Measurements from ENCODE around the gene VPS26B.
A peak's percentile ranks its signal among the peaks of the same experiment; 100 is the strongest.

The VPS26B gene

DNA sequence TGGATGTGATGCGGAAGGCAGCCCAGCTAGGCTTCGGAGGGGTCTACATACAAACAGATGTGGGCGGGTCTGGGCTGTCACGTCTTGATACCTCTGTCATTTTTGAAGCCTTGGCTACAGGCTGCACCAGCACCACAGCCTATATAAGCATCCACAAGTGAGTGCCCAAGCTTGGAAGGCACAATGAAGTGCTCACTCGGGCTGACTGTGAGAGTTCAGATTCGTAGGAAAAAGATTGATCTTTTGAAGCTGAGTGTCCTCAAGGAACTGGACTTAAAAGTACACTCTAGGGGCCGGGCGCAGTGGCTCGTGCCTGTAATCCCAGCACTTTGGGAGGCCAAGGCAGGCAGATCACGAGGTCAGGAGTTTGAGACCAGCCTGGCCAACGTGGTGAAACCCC lies 32.6 kb downstream of the VPS26B start:
- DNase-seq (ENCODE audit: low read depth, low spot score) = no peak

DNA sequence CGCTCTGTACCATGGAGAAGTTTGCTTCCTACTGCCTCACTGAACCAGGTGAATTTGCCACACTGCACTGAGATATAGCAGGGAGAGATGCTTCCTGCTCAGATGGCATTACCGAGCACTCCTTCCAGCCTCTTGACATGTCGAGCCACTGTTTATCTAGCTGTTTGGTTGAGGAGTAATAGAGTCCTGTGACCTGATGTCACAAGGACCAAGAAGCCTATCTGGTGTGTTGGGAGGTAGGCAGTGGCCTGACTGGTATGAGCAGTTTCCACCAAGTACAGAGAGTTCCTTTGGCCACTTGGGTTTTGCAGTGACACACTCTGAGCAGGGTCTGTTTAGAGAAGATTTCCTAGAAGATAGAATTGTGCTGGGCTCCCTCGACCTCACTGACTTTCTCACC lies 34.1 kb downstream of the VPS26B start:
- DNase-seq (ENCODE audit: low read depth, low spot score) = no peak

DNA sequence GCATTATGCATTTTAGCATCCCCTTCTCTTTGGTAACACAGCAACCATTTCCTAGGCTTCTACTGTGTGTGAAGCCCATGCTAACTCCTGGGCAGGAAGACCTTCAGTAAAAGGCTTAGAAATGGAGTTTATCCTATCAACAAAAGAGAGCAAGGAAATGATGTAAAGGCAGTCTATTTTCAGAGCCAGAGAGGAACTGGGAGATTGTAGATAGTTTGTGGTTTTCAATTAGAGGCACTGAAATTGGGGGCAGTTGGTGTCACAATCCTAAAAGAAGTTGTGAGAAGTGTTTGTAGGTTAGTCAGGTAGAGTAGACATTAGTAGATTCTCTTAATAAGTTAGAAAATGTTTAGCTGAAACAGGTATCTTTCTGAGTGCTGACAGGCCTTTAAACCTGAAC lies 36.0 kb downstream of the VPS26B start:
- no peak for DNase-seq (ENCODE audit: low read depth, low spot score)

DNA sequence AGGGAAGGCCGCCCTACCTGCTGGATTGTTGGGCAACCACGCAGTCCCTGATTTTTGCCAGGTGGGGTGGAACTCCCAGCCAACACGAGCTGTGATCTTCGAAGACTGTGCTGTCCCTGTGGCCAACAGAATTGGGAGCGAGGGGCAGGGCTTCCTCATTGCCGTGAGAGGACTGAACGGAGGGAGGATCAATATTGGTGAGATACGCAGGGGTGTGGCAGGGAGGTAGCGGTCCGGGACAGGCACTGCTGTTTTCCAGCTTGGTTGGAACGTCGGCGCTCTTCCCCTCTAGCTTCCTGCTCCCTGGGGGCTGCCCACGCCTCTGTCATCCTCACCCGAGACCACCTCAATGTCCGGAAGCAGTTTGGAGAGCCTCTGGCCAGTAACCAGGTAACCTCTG lies 36.5 kb downstream of the VPS26B start:
- DNase-seq (ENCODE audit: low read depth, low spot score) = no peak

DNA sequence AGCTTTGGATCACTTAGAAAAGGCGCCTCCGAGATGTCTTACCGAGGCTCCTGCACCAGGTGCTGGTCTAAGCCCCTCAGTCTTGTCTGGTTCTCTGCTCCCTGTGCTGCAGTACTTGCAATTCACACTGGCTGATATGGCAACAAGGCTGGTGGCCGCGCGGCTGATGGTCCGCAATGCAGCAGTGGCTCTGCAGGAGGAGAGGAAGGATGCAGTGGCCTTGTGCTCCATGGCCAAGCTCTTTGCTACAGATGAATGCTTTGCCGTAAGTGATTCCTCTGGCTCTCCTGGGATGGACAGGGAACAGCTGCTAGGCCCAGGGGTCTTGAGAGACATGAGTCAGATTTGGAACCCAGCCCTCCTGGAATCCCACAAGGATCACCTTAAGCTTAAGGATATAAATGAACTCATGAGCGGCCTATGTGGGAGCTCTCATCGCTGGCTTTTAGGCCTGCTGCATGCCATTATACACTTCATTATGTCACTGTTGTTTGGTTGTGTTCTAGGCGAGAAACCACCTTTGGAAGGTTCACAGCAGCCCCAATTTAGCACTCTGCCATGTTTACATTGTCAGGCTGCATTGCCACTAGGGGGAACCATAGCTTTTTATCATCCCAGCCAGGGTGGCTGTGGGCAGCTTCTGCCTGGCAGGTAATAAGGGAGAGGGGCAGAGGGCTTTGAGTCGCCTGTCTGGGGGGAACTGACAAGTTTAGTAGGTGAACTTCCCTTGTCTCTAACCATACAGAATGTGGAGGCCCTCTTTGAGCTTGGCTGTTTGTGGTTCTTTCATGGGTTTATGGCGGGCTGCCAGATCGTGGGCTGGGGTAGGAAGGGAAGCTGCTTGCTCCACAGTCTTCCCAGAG lies 37.4 kb downstream of the VPS26B start:
- DNase-seq (ENCODE audit: low read depth, low spot score) = no peak

DNA sequence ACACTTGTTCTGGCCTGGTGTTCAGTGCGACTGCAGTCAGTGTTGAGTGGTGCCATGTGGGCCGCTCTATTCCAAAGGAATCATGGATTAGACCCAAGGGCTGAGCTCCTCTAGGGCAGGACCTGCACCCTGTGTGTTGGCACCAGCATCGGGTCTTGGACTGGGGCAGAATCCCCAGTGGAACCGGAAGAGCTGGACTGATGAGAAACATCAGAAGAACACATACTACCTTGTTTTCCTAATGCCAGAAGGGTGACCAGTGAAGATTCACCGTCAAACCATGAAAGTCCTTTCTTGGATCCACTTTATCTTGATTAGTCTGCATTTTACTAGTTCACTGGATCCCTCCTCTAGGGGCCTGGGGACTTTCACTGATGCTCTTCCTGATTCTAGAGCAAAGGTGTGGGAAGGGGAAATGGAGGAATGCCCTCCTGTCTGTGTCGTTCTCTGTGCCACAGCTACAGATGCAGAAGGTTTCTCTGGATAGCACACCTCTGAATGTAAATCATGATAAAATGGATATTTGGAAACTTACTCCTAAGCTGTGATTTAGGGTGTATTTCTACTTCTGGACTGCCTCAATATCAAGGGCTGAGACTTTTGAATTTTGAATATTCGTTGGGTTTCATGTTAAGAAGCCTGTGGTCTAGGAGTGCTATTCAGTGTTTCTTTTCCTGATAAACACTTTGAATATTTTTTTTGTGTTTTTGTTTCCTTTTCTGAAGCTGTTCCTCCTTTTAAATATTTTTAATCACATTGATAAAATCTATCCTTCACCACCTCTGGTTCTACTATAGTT lies 40.7 kb downstream of the VPS26B start:
- DNase-seq (ENCODE audit: low read depth, low spot score) = no peak

DNA sequence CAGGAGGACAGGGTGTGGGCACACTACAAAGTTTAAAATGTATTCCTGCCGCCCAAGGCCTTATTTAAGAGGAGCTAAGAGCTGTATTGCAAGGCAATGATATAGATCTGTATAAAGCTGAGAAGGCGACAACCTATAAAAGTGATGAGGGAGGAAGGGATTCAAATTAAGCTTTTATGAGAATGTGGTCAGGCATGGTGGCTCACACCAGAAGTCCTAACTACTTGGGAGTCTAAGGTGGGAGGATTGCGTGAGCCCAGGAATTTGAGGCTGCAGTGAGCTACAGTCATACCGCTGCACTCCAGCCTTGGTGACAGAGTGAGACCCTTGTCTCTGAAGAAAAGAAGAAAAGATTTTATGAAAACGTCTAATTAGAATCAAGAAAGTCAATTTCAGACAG lies 42.0 kb downstream of the VPS26B start:
- DNase-seq (ENCODE audit: low read depth, low spot score) = no peak

DNA sequence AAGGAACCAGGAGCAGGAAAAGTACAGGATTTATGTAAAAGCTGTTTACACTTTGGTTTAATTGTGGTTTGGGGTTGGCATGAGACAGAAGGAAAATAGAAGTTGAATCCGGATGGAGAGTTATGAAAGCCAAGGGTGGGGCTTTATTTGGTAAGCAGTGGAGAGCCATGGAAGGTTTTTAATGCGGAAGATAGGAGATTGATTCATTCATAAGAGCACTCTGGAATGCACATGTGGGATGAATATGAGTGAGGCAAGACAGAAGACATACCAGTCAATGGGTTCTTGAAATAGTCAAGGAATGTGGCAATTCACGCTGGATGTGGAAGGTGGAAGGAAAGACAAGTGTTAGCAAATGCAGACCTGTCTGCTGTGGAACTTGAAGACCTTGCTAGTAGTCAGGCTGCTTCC lies 42.4 kb downstream of the VPS26B start:
- no peak for DNase-seq (ENCODE audit: low read depth, low spot score)

DNA sequence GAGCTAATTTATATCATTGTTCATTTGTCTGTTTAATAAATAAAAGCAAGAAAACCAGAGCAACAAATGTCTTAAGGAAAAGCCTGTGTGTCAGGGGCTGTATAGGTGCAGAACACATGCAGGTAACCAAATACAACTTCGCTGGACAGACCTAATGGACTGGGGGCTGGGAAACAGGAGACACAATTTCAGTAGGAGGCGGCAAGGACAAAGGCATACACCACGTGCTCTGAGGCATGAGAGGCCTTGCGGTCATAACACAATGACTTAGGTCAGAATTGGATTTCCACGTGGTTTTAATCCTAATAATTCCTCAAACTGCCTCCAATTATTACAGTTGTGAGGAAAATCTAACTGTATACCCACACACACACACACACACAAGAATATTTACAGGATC lies 43.0 kb downstream of the VPS26B start:
- no peak for DNase-seq (ENCODE audit: low read depth, low spot score)

DNA sequence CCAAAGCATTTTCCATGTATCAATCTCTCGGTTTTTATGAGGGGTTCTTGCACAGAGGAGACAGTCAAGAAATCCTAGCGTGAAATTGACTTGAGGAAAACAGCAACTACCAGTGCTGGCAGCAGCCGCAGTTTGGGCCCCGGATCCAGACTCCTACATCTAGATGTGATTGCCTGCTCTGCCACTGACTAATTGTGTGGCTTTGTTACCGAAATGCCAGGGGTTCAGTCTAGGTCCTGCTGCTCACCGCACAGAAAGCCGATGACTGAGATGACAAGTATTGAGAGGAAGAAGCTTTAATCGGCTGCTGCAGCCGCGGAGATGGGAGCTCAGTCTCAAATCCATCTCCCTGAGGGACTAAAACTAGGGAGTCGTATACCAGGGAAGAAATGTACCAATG lies 43.5 kb downstream of the VPS26B start:
- DNase-seq (ENCODE audit: low read depth, low spot score) = no peak

DNA sequence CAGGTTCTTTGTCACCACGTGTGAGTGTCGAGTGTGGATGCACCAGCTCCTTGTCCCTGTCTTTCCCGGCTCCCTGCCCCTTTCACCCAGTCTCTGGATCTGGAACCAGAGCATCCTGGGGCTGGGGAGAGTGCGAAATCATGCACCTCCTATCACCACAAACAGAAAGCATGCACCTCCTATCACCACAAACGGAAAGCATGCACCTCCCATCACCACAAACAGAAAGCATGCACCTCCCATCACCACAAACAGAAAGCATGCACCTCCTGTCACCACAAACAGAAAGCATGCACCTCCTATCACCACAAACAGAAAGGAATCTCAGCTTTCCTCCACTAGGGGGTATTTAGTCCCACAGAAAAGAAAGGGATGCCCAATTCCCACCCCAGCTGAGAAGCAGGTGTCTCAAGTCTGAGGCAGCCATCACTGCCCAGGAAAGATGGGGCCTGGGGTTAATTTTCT lies 45.8 kb downstream of the VPS26B start:
- DNase-seq (ENCODE audit: low read depth, low spot score) = peak; percentile 57

DNA sequence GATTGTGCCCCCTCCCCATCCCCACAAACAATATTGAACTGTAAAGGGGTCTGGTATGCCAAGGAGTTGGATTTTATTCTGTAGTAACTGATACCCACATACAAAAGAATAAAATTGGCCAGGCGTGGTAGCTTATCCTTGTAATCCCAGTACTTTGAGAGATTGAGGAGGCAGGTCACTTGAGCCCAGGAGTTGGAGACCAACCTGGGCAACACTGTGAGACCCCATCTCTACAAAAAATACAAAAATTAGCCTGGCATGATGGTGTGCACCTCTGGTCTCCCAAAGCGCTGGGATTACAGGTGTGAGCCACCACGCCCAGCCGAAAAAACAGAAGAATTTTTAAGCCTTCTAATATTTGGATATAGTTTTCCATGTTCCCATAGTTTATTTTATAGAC lies 47.5 kb downstream of the VPS26B start:
- no peak for DNase-seq (ENCODE audit: low read depth, low spot score)

DNA sequence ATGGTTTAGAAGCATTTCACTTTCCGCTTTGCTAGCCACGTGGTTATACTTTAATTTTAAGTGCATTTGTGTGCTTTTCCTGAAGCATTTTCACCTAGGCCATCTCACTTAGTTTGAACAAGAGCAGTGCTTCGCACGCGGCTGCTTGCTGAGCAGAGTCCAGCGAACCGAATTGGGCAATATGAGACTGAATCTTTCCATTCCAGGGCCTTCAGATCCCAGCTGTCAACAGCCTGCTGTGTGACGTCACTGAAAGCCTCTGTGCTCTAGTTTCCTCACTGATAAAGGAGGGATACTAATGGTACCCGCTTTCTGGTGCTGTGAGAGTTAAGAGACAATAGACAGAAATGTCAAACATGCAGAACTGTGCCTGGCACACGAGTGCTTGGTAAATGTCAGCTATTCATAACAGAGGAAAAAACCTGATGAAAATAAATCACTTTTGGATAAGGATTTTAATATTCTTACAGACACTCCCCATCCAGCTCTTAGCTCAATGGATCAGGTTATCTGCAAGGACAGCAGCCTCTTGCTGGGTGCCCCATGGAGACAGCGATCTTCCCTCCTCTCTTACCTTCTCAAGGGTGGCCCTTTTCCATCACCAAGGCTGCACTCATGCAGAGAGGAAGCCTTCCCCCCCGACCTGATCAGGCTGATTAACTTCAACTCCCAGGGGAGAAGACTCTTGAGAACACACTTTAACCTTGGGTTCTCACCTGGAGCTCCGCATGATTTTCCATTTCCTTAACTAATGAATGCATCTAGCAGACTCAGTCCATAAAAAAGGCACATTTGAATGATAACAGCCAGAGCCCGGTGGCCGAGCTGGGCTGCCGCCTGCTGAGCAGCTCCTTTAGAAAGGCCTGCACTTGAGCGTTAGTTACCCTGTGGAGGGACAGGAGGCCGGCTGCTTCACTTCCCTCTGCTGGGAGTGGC lies 48.2 kb downstream of the VPS26B start:
- peak; percentile 90 for DNase-seq (ENCODE audit: low read depth, low spot score)

DNA sequence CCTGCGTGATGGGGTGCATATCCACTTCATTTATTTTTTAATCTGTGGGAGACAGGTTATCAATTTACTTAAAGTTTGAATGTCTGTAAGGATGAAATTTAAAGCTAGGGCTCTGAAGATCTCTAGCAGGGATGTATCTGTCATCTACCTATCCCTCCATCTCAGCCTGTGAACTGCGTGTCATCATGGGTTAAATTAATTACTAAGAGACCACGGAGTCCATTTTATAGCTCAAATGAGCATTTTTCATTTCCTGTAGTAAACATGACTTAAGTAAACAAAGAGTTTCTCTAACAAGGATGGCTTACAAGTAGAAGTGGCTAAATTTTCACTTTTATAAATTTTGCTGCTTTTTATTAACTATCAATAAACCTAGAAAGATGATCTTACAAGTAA lies 48.8 kb downstream of the VPS26B start:
- no peak for DNase-seq (ENCODE audit: low read depth, low spot score)

DNA sequence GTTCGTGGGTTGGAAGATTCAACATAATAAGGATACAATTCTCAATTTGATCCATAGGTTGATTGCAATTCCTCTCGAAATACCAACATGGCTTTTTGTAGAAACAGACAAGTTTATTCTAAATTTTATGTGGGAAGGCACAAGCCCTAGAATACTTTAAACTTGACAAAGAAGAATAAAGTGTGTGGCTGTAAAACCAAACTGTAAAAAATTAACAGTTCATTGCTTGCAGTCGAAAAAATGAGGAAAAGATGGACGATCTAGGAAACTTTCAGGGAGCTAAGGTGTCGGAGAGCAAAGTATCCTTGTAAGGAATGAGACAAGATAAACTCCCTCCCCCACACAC lies 50.7 kb downstream of the VPS26B start:
- no peak for DNase-seq (ENCODE audit: low read depth, low spot score)

DNA sequence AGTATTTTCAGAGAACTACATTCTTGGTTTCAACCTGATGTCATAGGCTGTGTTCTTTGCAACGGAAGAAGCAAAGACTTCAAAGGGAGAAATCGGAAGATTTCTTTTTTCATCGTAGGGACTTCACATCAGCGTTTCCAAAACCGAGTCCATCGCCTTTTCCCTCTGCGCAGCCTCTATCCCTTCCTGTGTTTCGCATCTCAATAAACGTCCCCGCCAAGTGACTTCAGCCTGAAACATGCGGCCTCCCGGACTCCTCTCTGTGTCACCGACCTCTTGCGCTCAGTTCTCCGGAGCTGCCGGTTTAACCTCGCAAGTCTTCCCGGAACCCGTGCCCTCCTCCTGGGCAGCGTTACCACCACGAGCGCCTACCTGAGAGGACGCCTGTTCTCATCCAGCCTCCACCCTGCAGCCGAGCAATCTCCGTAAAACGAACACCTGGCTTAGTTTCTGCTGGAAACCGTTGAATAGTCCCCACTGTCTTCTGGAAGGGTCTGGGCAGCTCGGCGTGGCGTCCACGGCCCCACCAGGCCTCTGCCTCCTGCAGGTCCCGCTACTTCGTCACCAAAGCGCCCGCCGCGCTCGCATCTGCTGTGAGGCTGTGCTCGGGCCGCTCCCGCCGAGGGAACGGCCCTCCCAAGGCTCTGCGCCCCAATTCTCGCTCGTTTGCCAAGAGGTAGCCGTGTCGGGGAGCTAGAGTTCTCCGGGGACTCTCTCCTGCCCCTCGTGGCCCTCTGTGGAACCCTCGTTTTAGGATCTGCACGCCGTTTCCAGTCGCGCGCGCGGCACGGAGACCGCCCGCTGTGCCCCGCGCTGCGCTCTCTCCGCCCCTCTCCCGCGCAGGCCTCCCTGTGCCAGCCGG lies 51.3 kb downstream of the VPS26B start, which contains the start of gene GLB1L3:
GLB1L3 (plus strand) TSS at position 846 of the 862 bp plus-strand sequence. CDS start 362 bp downstream, outside the sequence.
- no peak for DNase-seq (ENCODE audit: low read depth, low spot score)

DNA sequence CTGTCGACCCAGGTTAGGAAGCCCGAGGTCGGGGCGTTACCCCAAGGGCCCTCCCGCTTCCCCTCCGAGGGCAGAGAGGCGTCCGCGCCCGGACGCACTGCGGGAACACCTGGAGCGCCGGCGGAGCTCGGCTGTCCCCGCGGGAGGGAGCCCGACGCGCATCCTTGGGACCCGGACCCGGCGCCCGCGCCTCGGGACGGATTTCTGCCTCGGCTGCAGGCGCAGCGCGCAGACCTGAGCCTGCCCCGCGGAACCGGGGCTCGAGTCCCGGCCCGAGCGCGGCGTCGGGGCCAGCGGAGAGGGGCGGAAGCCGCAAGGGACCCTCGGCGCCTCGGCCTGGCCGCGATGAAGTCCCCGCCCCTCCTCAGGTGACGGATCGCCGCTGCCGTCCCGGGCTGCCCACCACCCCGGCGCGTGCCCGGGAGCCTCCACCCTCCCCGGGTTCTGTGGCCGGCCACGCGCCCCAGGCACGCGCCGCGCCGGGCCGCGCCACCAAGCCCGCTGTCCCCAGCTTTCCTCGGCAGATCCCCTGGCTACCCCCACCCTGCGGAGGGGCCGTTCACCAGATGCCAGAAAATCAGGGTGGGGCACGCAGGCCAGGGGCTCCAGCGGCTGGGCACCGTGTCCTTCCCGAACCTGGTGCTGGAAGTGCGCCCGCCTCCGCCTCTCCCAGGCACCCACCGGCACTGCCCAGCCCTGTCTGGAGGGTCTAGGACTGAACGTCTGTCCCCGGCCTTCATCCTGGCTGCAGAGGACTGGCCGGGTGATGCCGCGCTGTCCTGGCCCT lies 52.1 kb downstream of the VPS26B start:
- no peak for DNase-seq (ENCODE audit: low read depth, low spot score)

DNA sequence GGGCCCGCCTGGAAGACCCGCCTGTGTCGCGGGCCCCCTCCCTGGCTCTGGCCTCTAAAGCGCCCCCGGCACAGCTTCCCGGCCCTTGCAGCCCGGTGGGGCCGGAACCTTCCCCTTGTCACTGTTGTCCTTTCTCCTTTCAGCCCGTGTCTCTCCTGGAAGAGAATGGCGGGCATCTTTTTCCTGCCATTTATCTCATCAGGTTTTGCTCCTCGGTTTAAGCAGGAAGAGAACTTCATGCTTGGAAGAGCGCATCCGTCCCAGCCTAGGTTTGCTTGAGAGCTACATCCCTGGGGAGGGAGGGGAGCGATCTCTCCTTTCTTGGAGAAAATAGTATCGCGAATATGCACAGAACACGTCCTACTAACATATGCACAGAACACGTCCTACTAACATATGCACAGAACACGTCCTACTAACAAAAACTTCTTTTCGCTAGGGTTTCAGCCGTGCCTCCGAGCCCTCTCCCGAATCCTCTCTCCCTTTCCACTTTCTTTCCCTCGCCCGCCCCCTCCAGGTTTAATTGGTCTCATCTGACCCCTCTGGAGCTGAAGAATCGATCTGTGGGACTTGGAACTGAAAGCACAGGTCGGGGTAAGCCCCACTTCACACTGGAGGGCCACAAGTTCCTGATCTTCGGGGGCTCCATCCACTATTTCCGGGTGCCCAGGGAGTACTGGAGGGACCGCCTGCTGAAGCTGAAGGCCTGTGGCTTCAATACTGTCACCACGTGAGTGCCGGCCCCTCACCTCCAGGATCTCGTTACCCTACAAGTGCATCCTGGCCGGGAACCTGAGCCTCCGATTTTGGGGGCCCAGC lies 52.9 kb downstream of the VPS26B start:
- no peak for DNase-seq (ENCODE audit: low read depth, low spot score)

DNA sequence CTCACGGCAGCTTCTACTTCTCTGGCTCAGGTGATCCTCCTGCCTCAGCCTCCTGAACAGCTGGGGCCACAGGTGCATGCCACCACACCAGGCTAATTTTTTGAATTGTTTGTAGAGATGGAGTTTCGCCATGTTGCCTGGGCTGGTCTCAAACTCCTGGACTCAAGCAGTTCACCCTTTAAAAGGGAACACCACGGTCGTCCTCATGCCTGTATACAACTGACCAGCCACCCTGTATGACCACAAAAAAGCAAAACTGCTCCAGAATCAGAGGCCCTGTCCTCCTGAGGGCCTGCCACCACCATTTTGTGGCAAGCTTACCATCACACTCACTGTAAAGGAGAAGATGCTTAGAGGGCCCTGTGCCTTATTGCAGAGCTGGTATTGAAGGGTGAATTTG lies 53.9 kb downstream of the VPS26B start:
- no peak for DNase-seq (ENCODE audit: low read depth, low spot score)

All from iPS DF 19.7 (cell line).